Embryonic facial prominence (tissue), 1 donor: Measurements from ENCODE around the gene ITPR1.

Experiments
- DNase-seq: peaks from one replicate; pipeline ENCODE4 v3.0.0-alpha.2; 2016; ENCODE audit errors: extremely low spot score

The ITPR1 gene

DNA sequence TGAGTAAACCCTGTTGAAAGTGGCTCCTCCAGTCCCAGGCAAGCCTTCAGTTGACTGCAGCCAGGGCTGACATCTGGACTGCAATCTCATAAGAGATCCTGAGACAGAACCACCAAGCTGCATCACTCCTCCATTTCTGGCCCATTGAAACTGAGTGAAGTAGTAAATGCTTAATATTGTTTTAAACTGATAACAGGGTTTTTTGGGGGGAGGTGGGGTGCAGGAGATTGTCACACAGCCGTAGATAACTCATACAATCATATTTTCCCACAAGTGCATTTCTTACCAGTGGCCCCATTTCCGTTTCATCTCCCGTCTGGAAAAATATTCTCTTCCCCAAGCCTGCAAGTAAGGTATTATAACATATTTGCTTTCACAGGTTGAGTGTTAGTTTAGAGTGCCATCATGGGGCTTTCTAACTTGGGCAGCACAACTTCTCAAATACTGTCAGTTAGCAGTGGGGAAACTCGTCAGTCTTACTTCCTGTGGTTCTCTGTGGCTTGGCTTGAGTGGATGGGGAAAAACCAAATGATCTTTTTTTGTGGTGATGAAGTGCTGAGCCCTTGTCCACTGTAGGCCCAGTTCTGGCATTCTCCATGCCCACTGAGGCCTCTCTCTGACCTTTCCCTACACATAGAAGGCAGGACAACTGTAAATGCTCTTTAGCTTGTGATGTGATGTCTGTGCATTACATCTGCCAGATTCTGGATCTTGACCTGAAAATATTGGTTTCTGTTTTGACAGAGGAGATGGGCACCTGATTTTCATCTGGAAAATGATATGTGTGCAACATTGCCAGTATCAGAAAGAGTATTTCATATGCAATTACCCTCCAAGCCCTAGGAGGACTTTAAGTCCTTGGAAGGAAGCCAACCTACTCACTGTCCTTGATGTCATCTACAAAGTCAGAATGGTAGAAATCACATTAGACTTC, 396.0 kb downstream of the ITPR1 start:
- no peak for DNase-seq

DNA sequence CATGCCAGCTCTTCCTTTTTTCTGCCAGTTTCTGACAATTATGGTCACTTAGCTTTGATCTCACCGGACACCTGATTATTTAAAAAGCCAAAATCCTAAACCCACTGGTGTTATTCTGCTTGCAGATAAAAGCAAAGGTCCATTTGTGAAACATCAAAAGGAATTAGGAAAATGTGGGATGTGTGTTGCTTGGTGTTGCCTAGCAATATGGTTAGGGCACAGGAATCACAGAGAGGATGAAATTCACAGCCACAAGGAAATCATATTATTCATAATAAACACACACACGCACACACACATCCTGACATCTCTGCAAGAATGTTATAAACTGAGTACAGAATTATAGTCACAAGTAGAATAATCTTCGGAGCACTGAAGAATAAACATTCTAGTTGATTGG, 396.7 kb downstream of the ITPR1 start:
- DNase-seq, result no peak

DNA sequence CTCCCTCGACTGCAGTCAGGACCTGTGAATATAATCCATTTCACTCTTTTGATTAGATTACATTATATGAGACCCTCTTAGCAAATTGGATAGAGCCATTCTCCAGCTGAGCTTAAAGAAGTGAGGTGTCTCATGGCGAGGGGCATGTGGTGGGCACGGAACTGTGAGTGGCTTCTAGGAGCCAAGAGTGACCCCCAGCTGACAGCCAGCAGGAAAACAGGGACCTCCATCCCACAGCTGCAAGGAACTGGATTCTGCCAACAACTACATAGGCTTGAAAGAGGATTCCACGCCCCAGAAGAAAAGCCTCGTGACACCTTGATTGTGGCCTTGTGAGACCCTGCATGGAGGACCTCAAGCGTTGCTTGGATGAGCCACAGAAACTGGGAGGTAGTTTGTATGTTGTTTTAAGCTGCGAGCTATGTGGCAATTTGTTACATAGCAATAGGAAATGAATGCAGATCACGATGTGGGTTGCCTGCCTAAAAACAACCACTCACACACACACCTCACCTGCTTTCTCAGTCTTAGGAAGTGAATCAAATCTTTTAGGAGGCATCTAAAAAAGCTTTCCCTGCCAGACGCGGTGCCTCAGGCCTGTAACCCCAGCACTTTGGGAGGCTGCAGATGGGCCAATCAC, 401.9 kb downstream of the ITPR1 start:
- DNase-seq, result no peak

DNA sequence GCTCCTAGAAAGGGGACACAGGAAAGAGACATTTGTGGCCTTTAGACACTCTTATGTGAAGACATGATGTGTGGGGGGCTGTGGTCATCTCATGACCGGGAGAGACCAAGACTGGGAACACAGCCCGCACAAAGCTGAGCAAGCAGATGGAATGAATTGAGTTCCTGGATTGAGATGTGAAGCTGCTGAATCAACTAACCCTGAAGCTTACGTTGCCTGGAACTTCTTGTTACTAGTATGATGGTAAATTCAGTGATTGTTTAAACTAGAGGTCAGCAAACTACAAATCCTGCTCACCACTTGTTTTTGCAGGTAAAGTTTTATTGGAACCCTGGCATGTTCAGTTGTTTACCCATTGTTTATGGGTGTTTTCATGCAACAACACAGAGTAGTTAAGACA, 402.7 kb downstream of the ITPR1 start:
- DNase-seq, result no peak
